Glutamatergic neuron (in vitro differentiated cells): Measurements from ENCODE around the gene FRS3. TPM values are rescaled to one million over a fixed set of nuclear protein-coding genes. Genes with fewer than 3 reads are reported as not detected.
A peak's percentile ranks its signal among the peaks of the same experiment; 100 is the strongest.

Experiments
- DNase-seq: peaks from one replicate; pipeline ENCODE4 v3.0.0; 2022
- H3K27ac Mint-ChIP-seq: one replicate; pipeline ENCODE4 v1.8.0; 2020; ENCODE audit warnings: mild to moderate bottlenecking, mixed read lengths, inconsistent platforms; ENCODE audit not compliant: unreplicated experiment
- H3K27me3 Mint-ChIP-seq: one replicate; pipeline ENCODE4 v1.8.0; 2020; ENCODE audit warnings: mild to moderate bottlenecking, moderate library complexity, mixed read lengths, inconsistent platforms; ENCODE audit not compliant: unreplicated experiment
- H3K36me3 Mint-ChIP-seq: one replicate; pipeline ENCODE4 v1.8.0; 2020; ENCODE audit warnings: mild to moderate bottlenecking, mixed read lengths, inconsistent platforms; ENCODE audit not compliant: unreplicated experiment
- H3K4me1 Mint-ChIP-seq: one replicate; pipeline ENCODE4 v1.8.0; 2020; ENCODE audit warnings: mild to moderate bottlenecking, low read depth, mixed read lengths, inconsistent platforms; ENCODE audit not compliant: unreplicated experiment
- H3K4me3 Mint-ChIP-seq: one replicate; pipeline ENCODE4 v1.8.0; 2020; ENCODE audit warnings: mild to moderate bottlenecking, mixed read lengths, inconsistent platforms; ENCODE audit not compliant: unreplicated experiment
- H3K9me3 Mint-ChIP-seq: one replicate; pipeline ENCODE4 v1.8.0; 2020; ENCODE audit warnings: mild to moderate bottlenecking, moderate library complexity, mixed read lengths, inconsistent platforms; ENCODE audit not compliant: unreplicated experiment
- total RNA-seq: library from RNA; stranded (reverse); fragmentation: NEBNext Ultra II Directional; extraction: Animal tissue kit (Norgen Biotek cat#: 25700); gene quantifications from one replicate; pipeline ENCODE4 v1.2.1, GENCODE V29; 2021; ENCODE audit not compliant: unreplicated experiment
- TF ChIP-seq, protein P1 (sequence below): fragments of 200-600 bp; sonication (generic); IDR thresholded peaks from one replicate; pipeline ENCODE4 v1.5.0; 2021; ENCODE audit not compliant: partially characterized antibody, unreplicated experiment

FRS3 gene
- total RNA-seq, 1 donor from 2014 or later = 17.8 TPM

DNA sequence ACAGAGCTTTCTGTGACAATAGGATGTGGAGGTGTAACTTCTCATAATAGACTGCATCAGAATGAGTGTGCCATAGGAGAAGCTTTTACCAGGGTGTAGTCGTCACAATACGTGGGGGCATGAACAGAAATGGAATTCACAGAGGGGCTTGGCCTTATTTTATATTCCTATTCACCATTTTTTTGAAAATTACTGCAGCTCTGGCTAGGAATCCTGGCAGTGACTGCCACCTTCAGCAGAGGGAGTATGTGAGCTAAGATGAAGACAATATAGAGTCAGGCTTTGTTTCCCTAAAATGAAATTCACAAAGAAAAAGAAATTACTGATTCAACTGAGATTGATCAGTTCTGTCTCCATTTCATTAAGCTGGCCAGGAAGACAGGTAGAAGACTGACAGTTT, 21.7 kb upstream of the FRS3 start:
- TF ChIP-seq, protein P1, sequence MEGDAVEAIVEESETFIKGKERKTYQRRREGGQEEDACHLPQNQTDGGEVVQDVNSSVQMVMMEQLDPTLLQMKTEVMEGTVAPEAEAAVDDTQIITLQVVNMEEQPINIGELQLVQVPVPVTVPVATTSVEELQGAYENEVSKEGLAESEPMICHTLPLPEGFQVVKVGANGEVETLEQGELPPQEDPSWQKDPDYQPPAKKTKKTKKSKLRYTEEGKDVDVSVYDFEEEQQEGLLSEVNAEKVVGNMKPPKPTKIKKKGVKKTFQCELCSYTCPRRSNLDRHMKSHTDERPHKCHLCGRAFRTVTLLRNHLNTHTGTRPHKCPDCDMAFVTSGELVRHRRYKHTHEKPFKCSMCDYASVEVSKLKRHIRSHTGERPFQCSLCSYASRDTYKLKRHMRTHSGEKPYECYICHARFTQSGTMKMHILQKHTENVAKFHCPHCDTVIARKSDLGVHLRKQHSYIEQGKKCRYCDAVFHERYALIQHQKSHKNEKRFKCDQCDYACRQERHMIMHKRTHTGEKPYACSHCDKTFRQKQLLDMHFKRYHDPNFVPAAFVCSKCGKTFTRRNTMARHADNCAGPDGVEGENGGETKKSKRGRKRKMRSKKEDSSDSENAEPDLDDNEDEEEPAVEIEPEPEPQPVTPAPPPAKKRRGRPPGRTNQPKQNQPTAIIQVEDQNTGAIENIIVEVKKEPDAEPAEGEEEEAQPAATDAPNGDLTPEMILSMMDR = peak; percentile 27
- DNase-seq = no peak
- H3K4me1 Mint-ChIP-seq = peaks cover 3% of the 10 kb centered on the region
- H3K27me3 Mint-ChIP-seq = no peaks in the 10 kb centered on the region
- H3K4me3 Mint-ChIP-seq = no peak overlapping the region
- no peaks in the 10 kb centered on the region for H3K36me3 Mint-ChIP-seq
- no peak overlapping the region for H3K27ac Mint-ChIP-seq
- H3K9me3 Mint-ChIP-seq = peaks cover 4% of the 10 kb centered on the region

DNA sequence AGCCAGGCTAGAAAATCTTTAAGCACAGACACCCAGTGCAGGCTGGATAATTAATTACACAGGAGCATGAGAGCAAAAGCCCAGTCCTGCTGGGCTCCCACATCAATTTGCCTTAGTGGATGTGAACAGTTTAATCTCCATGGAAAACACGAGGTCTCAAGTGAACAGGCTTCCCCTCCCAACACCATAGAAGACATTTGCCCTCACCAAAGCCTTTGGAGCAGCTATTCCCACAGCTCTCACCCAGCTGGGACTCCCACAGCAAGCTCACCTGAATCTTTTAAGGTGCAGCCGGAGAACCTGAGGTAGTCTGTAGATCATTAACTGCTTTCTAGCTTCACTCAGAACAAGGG, 19.8 kb upstream of the FRS3 start:
- Mint-ChIP-seq H3K27ac (no peak overlapping the region), H3K36me3 (no peaks in the 10 kb centered on the region), H3K4me1 (peaks cover 3% of the 10 kb centered on the region), H3K4me3 (no peak overlapping the region), H3K27me3 (no peaks in the 10 kb centered on the region), H3K9me3 (peaks cover 4% of the 10 kb centered on the region)
- no peak for DNase-seq
- TF ChIP-seq, protein P1 = no peak

DNA sequence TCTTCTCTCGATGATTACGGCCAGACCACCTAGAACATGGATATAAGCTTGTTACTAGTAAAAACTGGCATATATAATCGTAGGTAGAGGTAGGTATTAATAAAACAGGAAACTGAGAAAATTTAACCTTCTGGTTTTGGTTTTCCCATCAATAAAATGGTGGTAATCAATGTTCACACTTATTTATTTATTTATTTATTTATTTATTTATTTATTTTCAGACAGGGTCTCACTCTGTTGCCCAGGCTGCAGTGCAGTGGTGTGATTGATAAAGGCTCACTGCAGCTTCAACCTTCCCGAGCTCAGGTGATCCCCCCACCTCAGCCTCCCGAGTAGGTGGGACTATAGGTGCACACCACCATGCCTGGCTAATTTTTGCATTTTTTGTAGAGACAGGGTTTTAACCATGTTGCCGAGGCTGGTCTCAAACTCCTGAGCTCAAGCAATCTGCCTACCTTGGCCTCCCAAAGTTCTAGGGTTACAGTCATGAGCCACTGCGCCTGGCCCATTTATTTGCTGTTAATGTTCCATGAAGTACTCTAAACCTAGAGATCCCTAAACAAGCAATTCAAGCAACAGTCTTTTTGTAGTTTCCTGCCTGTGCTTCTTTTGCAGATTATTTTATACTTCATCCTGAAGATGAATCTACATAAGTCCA, 19.3 kb upstream of the FRS3 start:
- no peak for DNase-seq
- H3K27me3 Mint-ChIP-seq = no peaks in the 10 kb centered on the region

DNA sequence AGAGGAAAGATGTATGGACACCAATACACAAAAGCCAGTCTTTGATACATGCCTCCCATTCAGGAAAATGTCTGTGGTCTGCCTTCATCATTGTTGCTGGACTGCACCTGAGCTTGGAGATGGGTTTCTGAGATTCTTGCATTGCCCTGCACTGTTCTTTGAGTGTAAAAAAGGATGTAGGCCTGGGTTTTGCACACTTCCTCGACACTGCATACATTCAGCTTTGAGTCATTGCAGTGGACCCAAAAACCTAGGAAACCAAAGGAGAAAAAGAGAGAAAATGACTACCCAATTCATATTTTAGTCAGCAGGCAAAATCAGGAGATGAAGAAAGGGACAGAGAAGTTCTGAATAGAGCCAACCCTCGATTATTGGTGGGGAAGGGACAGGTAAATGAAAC, 16.8 kb upstream of the FRS3 start:
- Mint-ChIP-seq H3K27ac (no peak overlapping the region), H3K36me3 (no peaks in the 10 kb centered on the region), H3K4me1 (peaks cover 2% of the 10 kb centered on the region), H3K4me3 (no peak overlapping the region), H3K27me3 (no peaks in the 10 kb centered on the region), H3K9me3 (peaks cover 4% of the 10 kb centered on the region)
- TF ChIP-seq, protein P1 = no peak
- no peak for DNase-seq

More for the DNA sequence above, 19.3 kb upstream of the FRS3 start:
- Mint-ChIP-seq H3K27ac (no peak overlapping the region), H3K36me3 (no peaks in the 10 kb centered on the region), H3K4me3 (no peak overlapping the region), H3K9me3 (peaks cover 4% of the 10 kb centered on the region), H3K4me1 (peaks cover 3% of the 10 kb centered on the region)
- TF ChIP-seq, protein P1 = no peak

DNA sequence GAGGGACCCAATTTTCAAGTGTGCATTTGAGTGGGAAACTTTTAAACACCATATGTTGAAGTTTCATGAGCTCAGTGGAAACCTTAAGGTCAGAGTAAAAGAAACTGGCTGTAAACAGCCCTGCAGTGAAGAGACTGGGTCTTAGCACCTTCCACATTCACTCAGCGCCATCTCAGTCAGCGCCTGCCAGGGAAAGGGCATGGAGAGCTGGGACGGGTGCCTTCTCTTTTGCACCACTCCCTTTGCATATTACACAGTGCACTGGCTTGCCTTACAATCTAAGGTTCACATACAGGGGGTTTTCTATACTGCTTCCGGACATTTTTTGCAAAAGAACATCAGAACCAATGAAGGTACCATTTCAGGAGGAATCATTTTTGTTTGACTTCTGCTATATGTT, 12.3 kb upstream of the FRS3 start:
- no peaks in the 10 kb centered on the region for H3K4me1 Mint-ChIP-seq
- peaks cover 4% of the 10 kb centered on the region for H3K9me3 Mint-ChIP-seq
- peaks cover 2% of the 10 kb centered on the region for H3K27me3 Mint-ChIP-seq
- H3K4me3 Mint-ChIP-seq = no peak overlapping the region
- TF ChIP-seq, protein P1 = no peak
- no peaks in the 10 kb centered on the region for H3K36me3 Mint-ChIP-seq
- no peak overlapping the region for H3K27ac Mint-ChIP-seq
- DNase-seq = no peak
